PC-3 (cell line): ENCODE results near the gene TBC1D32. TPM values are rescaled to one million over a fixed set of nuclear protein-coding genes. Genes with fewer than 3 reads are reported as not detected.

ENCODE experiments used
- ATAC-seq: fragments of 200-7000 bp; cut with Tn5 transposase; 2 replicates; pipeline ENCODE4 v1.9.1; 2020; ENCODE audit warnings: mild to moderate bottlenecking, moderate library complexity
- BruUV-seq: library from RNA; stranded (reverse); fragments of 400-500 nt; replicated peaks from 2 replicates; lab custom pipeline; 2021; lab: Mats Ljungman, UMichigan
- CTCF ChIA-PET: fragments of 300-600 bp; sonication (Branson Sonifier 250); formaldehyde crosslinking; loops from one replicate; lab custom pipeline; 2022; ENCODE audit warnings: antibody characterized with exemption; lab: Charles Lee
- POLR2A ChIA-PET: fragments of 300-600 bp; sonication (Branson Sonifier 250); formaldehyde crosslinking; loops from one replicate; lab custom pipeline; 2022; ENCODE audit warnings: antibody characterized with exemption; ENCODE audit not compliant: unreplicated experiment; lab: Charles Lee
- DNase-seq: peaks from one replicate; pipeline ENCODE4 v3.0.0-alpha.2; 2015
- H2AFZ ChIP-seq: fragments of 300-600 bp; sonication (generic); 2 replicates; pipeline ENCODE4 v1.6.0; 2016; ENCODE audit warnings: antibody characterized with exemption, low read length
- H3F3A ChIP-seq: fragments of 300-600 bp; sonication (generic); one replicate; pipeline ENCODE4 v1.6.0; 2017; ENCODE audit warnings: antibody characterized with exemption, low read length, control low read depth, mild to moderate bottlenecking; ENCODE audit not compliant: unreplicated experiment
- H3K27ac ChIP-seq: fragments of 300-600 bp; sonication (generic); 2 replicates; pipeline ENCODE4 v1.5.1; 2016; ENCODE audit warnings: mild to moderate bottlenecking, low read length
- H3K27me3 ChIP-seq: fragments of 300-600 bp; sonication (generic); 2 replicates; pipeline ENCODE4 v1.6.1; 2016; ENCODE audit warnings: low read length, mixed read lengths
- H3K36me3 ChIP-seq: fragments of 300-600 bp; sonication (generic); 2 replicates; pipeline ENCODE4 v1.6.1; 2016; ENCODE audit warnings: low read depth, mixed run types, low read length, mixed read lengths
- H3K4me1 ChIP-seq: fragments of 300-600 bp; sonication (generic); 2 replicates; pipeline ENCODE4 v1.5.1; 2016; ENCODE audit warnings: low read length; ENCODE audit not compliant: insufficient read depth
- H3K4me2 ChIP-seq: fragments of 300-600 bp; sonication (generic); 2 replicates; pipeline ENCODE4 v1.6.0; 2016; ENCODE audit warnings: low read length
- H3K4me3 ChIP-seq: fragments of 300-600 bp; sonication (generic); 2 replicates; pipeline ENCODE4 v1.5.1; 2016; ENCODE audit warnings: mild to moderate bottlenecking, low read length, mixed read lengths
- H3K79me2 ChIP-seq: fragments of 300-600 bp; sonication (generic); 2 replicates; pipeline ENCODE4 v1.6.1; 2017; ENCODE audit warnings: low read length, mixed read lengths
- H3K9ac ChIP-seq: fragments of 300-600 bp; sonication (generic); 2 replicates; pipeline ENCODE4 v1.6.0; 2016; ENCODE audit warnings: mild to moderate bottlenecking, low read length
- H3K9me2 ChIP-seq: fragments of 300-600 bp; sonication (generic); replicated peaks from 2 replicates; pipeline ENCODE4 v1.6.1; 2016; ENCODE audit warnings: mixed run types, low read length, mixed read lengths
- H3K9me3 ChIP-seq: fragments of 300-600 bp; sonication (generic); 2 replicates; pipeline ENCODE4 v1.6.1; 2016; ENCODE audit warnings: low read length, mixed read lengths
- H4K20me1 ChIP-seq: fragments of 300-600 bp; sonication (generic); 2 replicates; pipeline ENCODE4 v1.6.1; 2016; ENCODE audit warnings: low read length, mixed read lengths
- CTCF ChIP-seq: fragments of 300-600 bp; sonication (generic); conservative IDR thresholded peaks from 2 replicates; pipeline ENCODE4 v1.5.1; 2017; ENCODE audit warnings: antibody characterized with exemption, low read depth, mild to moderate bottlenecking, low read length
- EZH2 ChIP-seq: fragments of 300-600 bp; sonication (generic); IDR thresholded peaks from one replicate; pipeline ENCODE4 v1.6.1; 2017; ENCODE audit warnings: antibody characterized with exemption, mild to moderate bottlenecking, low read length; ENCODE audit not compliant: unreplicated experiment
- EZH2phosphoT487 ChIP-seq: fragments of 300-600 bp; sonication (generic); IDR thresholded peaks from 2 replicates; pipeline ENCODE4 v1.6.1; 2018; ENCODE audit warnings: mild to moderate bottlenecking, antibody characterized with exemption, low read length, borderline replicate concordance
- intact Hi-C: fragments of 100-400 bp; cut with micrococcal nuclease; formaldehyde crosslinking; loops from 2 replicates; pipeline ENCODE4 v1.9.0; 2023
- total RNA-seq: library from RNA; depleted of rRNA; stranded (reverse); fragments of >200 nt; gene quantifications from 2 replicates; pipeline ENCODE4 v1.2.3, GENCODE V29; 2014

Gene TBC1D32
- total RNA-seq, 1 experiment from 2014 or later, result 2.7 TPM

- no peaks in the 10 kb centered on the region for H4K20me1 ChIP-seq
- no peak overlapping the region for H2AFZ ChIP-seq
- BruUV-seq, result no TSS peak
- DNase-seq (no peak), ATAC-seq (no peak)
- no peak for TF ChIP-seq EZH2
- TF ChIP-seq EZH2phosphoT487, result no peak
- TF ChIP-seq CTCF, result no peak
- H3K4me2 ChIP-seq, result no peak overlapping the region
- no peaks in the 10 kb centered on the region for H3K9me3 ChIP-seq
- H3K36me3 ChIP-seq, result no peaks in the 10 kb centered on the region
- ChIA-PET CTCF (no interaction called here), POLR2A (interaction anchor here (0.7 kb wide), 1 partner anchor 1290 kb away, joined by 7 read pairs; no protein-coding TSS in a partner anchor)
- intact Hi-C loops, result no loop called here
- H3K27me3 ChIP-seq, result no peaks in the 10 kb centered on the region
- H3K27ac ChIP-seq, result no peak overlapping the region
- H3K79me2 ChIP-seq, result no peaks in the 10 kb centered on the region
- H3K4me3 ChIP-seq, result no peak overlapping the region
- no peaks in the 10 kb centered on the region for H3F3A ChIP-seq
- no peak overlapping the region for H3K9ac ChIP-seq
- H3K9me2 ChIP-seq, result no peaks in the 10 kb centered on the region
- H3K4me1 ChIP-seq, result peaks cover 12% of the 10 kb centered on the region; the same call in 1 of the 2 replicates
Measured at GRCh38 chr6:121143476-121143875, 190.8 kb downstream of the TBC1D32 start.

GRCh38 chr6:121142093-121142492 is 192.2 kb downstream of the TBC1D32 start:
- H3K27me3 ChIP-seq, result no peaks in the 10 kb centered on the region
- H3K4me1 ChIP-seq, result peaks cover 12% of the 10 kb centered on the region; the same call in 1 of the 2 replicates
- ChIA-PET POLR2A (no interaction called here), CTCF (no interaction called here)
- DNase-seq, result peak; percentile 62
- H3K9me3 ChIP-seq, result no peaks in the 10 kb centered on the region
- H4K20me1 ChIP-seq, result no peaks in the 10 kb centered on the region
- no peak for TF ChIP-seq EZH2phosphoT487
- TF ChIP-seq CTCF, result no peak
- no peak for TF ChIP-seq EZH2
- no peak overlapping the region for H3K4me2 ChIP-seq
- peak; percentile 86 for ATAC-seq
- no peaks in the 10 kb centered on the region for H3K79me2 ChIP-seq
- no peak overlapping the region for H3K4me3 ChIP-seq
- BruUV-seq, result no TSS peak
- no peak overlapping the region for H3K9ac ChIP-seq
- H3K27ac ChIP-seq, result no peak overlapping the region
- no peak overlapping the region for H2AFZ ChIP-seq
- intact Hi-C loops, result no loop called here
- H3K36me3 ChIP-seq, result no peaks in the 10 kb centered on the region
- H3F3A ChIP-seq, result no peaks in the 10 kb centered on the region
- no peaks in the 10 kb centered on the region for H3K9me2 ChIP-seq

GRCh38 chr6:121135425-121135824 is 198.9 kb downstream of the TBC1D32 start:
- BruUV-seq, result no TSS peak
- ATAC-seq (no peak), DNase-seq (no peak)
- Histone ChIP-seq H3K79me2 (no peaks in the 10 kb centered on the region), H2AFZ (no peak overlapping the region), H4K20me1 (no peaks in the 10 kb centered on the region), H3K36me3 (no peaks in the 10 kb centered on the region), H3K4me2 (no peak overlapping the region), H3K9me2 (no peaks in the 10 kb centered on the region), H3F3A (no peaks in the 10 kb centered on the region), H3K4me3 (no peak overlapping the region), H3K27ac (no peak overlapping the region), H3K9me3 (no peaks in the 10 kb centered on the region), H3K9ac (no peak overlapping the region), H3K4me1 (no peaks in the 10 kb centered on the region), H3K27me3 (no peaks in the 10 kb centered on the region)
- POLR2A ChIA-PET, result no interaction called here
- CTCF ChIA-PET, result no interaction called here
- intact Hi-C loops, result no loop called here
- TF ChIP-seq EZH2phosphoT487 (no peak), EZH2 (no peak), CTCF (no peak)
